Activated naive CD4-positive, alpha-beta T cell treated with anti-CD3 and anti-CD28 coated beads, Interleukin-2, amount 10 ng/mL, durations not matched to agents 7 days and 5 days (primary cell): Measurements from ENCODE around the gene MAML2.

Source experiments
- CTCF ChIA-PET: fragments of 350-600 bp; sonication (Branson Sonifier 250); formaldehyde crosslinking; loops from one replicate; lab custom pipeline; 2021; ENCODE audit warnings: antibody characterized with exemption; lab: Charles Lee
- DNase-seq: peaks from one replicate; pipeline ENCODE4 v3.0.0-alpha.2; 2020
- H3K27ac Mint-ChIP-seq: one replicate; pipeline ENCODE4 v1.8.0; 2021; ENCODE audit warnings: mild to moderate bottlenecking, moderate library complexity, mixed read lengths
- H3K27me3 Mint-ChIP-seq: one replicate; pipeline ENCODE4 v1.8.0; 2021; ENCODE audit warnings: mild to moderate bottlenecking, mixed read lengths
- H3K36me3 Mint-ChIP-seq: one replicate; pipeline ENCODE4 v1.8.0; 2021; ENCODE audit warnings: mixed read lengths
- H3K4me1 Mint-ChIP-seq: one replicate; pipeline ENCODE4 v1.8.0; 2021; ENCODE audit warnings: mixed read lengths
- H3K4me3 Mint-ChIP-seq: one replicate; pipeline ENCODE4 v1.8.0; 2021; ENCODE audit warnings: mild to moderate bottlenecking, moderate library complexity, mixed read lengths
- H3K9me3 Mint-ChIP-seq: one replicate; pipeline ENCODE4 v1.8.0; 2021; ENCODE audit warnings: mixed read lengths

MAML2 gene

DNA sequence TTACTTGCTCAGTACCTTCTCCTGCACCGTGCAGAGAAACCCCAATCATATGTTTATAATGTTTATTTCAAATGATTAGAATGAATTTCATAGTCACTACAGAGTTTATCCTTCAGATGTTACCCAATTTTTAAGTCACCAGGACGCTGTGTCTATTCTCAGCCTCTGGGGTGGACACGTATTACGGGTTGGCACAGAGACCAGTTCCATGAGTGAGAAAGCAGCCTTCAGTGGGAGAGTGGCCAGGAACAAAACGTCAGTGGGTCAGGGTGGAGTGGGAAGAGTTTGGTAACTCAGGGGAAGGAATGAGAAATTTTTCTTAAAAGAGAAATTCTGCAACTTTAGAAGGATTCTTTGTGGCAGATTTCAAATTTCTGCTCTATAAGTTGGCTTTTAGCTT, 342.0 kb downstream of the MAML2 start:
- H3K4me3 Mint-ChIP-seq = no peak overlapping the region
- no peak overlapping the region for H3K27ac Mint-ChIP-seq
- H3K4me1 Mint-ChIP-seq = peaks cover 7% of the 10 kb centered on the region
- CTCF ChIA-PET = no interaction called here
- no peaks in the 10 kb centered on the region for H3K9me3 Mint-ChIP-seq
- no peak for DNase-seq
- no peaks in the 10 kb centered on the region for H3K27me3 Mint-ChIP-seq
- H3K36me3 Mint-ChIP-seq = peaks cover 19% of the 10 kb centered on the region

DNA sequence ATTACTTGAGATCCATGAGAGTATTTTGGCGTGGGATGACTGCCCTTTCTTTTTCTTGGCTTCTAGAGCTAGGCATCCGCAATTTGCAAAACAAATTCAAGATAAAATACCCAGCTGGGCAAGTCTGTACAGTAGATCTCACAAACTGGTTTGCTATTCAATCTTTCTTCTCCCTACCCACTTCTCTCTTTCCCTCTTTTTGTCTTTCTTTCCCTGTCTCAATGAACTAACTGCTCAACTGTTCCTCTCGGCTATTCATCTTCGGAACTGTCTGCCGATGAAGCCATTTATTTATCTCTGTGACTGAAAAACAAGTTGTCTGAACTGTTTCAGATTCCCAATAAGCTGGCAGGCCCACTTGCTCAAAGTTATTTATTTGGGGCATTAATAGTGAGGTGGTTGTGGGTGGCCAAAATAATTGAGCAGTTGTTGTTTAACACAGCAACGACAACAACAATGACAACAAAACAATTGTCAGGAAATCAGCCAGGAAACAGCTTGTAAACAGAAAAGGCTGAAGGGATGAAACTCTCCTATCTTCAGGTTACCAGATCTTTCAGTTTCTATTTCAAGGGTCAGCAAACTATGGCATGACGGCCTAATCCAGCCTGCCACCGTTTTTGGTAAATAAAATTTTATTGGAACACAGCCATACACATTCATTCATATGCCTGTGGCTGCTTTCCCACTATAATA, 343.1 kb downstream of the MAML2 start:
- Mint-ChIP-seq H3K4me1 (peaks cover 7% of the 10 kb centered on the region), H3K36me3 (peaks cover 12% of the 10 kb centered on the region), H3K9me3 (no peaks in the 10 kb centered on the region), H3K27me3 (no peaks in the 10 kb centered on the region), H3K4me3 (no peak overlapping the region), H3K27ac (no peak overlapping the region)
- CTCF ChIA-PET = interaction anchor here (0.6 to 1.0 kb wide), 2 partner anchors 12 to 49 kb away, joined by 3 read pairs; no protein-coding TSS in a partner anchor
- no peak for DNase-seq

DNA sequence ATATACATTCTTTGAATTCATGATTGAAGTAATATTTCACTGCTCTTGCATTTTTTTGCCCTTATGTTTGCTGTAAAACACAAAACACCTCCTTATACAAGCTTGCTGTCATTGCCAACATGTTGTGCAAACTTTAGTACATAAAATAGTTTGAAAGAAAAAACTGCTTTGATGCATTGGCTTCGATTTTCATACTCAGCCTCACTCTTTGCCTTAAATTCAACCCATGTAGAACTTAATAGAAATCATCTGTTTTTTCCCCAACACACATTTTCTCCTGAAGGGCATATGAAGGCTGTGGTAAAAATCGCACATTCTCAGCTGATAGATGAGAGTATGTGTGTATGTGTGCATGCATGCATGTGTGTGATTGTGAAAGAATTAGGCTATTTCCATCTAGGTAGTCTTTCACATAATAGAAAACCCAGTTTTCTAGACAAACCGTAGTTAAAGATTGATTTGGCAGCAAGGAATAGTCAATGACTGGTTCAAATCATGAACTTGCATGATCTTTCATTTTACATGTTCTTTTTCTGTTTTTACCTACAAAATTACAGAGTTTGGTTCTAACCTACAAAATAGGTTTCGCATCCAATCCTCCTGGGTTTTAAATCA, 346.3 kb downstream of the MAML2 start:
- Mint-ChIP-seq H3K36me3 (peaks cover 14% of the 10 kb centered on the region), H3K9me3 (no peaks in the 10 kb centered on the region), H3K27me3 (no peaks in the 10 kb centered on the region), H3K4me1 (peaks cover 7% of the 10 kb centered on the region), H3K27ac (no peak overlapping the region), H3K4me3 (no peak overlapping the region)
- DNase-seq = no peak
- CTCF ChIA-PET = no interaction called here

DNA sequence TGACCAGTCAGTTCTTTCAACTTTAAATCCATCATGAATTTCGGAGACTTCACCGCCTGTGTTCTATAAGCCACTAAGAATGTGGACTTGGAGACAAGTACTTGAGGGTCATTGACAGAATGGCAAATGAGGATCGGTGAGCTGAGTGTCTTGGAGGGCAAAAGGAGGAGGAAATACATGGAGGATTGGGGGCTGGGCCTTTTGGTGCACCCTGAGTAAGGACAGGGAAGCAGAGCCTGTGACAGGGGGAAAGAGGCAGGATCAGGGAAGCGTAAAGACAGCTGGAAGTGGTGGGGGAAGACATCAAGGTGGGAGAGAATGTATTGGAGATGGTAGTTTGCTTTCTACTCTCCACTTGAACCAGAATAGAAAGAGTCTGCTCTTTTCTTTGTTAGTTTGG, 348.7 kb downstream of the MAML2 start:
- no peaks in the 10 kb centered on the region for H3K9me3 Mint-ChIP-seq
- H3K4me3 Mint-ChIP-seq = no peak overlapping the region
- no peaks in the 10 kb centered on the region for H3K4me1 Mint-ChIP-seq
- CTCF ChIA-PET = no interaction called here
- DNase-seq = no peak
- H3K36me3 Mint-ChIP-seq = peaks cover 32% of the 10 kb centered on the region
- H3K27me3 Mint-ChIP-seq = no peaks in the 10 kb centered on the region
- H3K27ac Mint-ChIP-seq = no peak overlapping the region

DNA sequence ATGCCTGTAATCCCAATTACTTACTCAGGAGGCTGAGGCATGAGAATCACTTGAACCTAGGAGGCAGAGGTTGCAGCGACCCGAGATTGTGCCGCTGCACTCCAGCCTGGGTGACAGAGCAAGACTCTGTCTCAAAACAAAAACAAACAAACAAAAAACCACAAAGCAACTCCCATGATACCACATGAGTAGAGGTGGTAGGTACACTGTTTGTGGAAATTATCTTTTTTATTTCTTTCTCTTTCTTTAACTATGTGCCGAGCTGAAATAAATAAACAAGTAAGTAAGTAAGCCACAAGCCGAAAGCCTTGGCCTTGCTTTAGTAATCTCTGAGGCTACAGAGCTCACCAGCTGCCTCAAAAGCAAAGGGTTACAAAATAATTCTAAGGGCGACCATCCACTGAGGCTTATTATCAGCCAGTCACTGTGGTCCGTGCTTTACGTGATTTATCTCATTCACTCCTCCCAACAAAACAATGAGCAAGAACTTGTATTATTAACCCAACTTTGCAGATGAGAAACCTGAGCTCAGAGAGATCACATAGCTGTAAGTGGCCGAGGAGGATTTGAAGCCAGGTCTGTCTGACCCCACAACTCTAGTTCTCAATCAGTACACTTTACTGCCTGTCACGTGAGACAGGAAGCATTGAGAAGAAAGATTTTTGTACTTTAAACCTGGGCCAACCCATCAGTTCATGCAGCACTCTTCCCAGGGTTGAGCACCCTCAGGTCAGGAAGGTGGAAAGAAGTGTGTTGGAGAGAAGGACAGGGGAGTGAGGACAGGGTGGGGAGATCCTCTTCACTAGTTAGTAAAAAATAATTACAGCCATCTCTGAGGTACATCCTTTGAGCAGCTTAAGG, 349.3 kb downstream of the MAML2 start:
- no peaks in the 10 kb centered on the region for H3K9me3 Mint-ChIP-seq
- no peaks in the 10 kb centered on the region for H3K27me3 Mint-ChIP-seq
- no peak for DNase-seq
- peaks cover 37% of the 10 kb centered on the region for H3K36me3 Mint-ChIP-seq
- H3K27ac Mint-ChIP-seq = no peak overlapping the region
- H3K4me3 Mint-ChIP-seq = no peak overlapping the region
- H3K4me1 Mint-ChIP-seq = no peaks in the 10 kb centered on the region
- CTCF ChIA-PET = no interaction called here

DNA sequence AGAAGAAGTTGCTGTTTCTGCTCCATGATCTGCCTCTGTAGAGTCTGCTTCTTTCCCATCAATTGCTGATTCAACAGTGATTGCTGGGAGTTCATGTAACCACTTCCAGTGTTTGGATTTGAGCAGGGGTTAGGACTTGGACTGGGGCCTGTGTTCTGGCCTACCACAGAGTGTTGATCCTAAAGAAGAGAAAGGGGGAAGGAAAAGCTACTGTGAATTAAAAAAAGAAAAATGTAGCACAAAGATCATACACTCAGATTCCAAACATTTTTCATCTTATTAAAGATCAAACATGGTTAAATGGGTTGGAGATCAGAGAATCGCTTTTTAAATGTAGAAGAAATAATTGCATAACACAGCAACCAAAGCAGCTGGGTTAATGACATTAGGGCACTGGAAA, 351.4 kb downstream of the MAML2 start:
- no peak overlapping the region for H3K27ac Mint-ChIP-seq
- no peak for DNase-seq
- no peaks in the 10 kb centered on the region for H3K4me1 Mint-ChIP-seq
- H3K36me3 Mint-ChIP-seq = peaks cover 45% of the 10 kb centered on the region
- H3K27me3 Mint-ChIP-seq = no peaks in the 10 kb centered on the region
- no peak overlapping the region for H3K4me3 Mint-ChIP-seq
- CTCF ChIA-PET = no interaction called here
- no peaks in the 10 kb centered on the region for H3K9me3 Mint-ChIP-seq

DNA sequence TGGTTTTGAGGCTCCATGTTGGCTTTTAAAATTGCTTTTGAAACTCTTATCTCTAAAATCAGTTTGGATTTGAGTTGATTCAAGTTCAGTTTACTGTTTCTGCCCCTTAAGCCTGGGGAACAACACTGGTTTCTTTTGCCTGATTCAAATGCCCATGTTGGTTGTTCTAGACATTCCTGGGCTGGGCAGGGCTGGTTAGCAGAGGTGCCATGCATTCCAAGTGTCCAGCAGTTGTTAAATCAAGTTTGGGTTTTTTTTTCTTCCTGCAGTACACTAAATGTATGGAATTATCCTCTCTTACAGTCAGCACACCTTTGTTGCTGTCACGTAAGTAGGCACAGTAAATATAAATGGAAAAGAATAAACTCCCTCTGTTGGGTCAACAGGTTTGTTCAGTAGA, 351.9 kb downstream of the MAML2 start:
- CTCF ChIA-PET = no interaction called here
- DNase-seq = no peak
- no peaks in the 10 kb centered on the region for H3K27me3 Mint-ChIP-seq
- H3K36me3 Mint-ChIP-seq = peaks cover 44% of the 10 kb centered on the region
- H3K27ac Mint-ChIP-seq = no peak overlapping the region
- no peaks in the 10 kb centered on the region for H3K9me3 Mint-ChIP-seq
- no peak overlapping the region for H3K4me3 Mint-ChIP-seq
- H3K4me1 Mint-ChIP-seq = no peaks in the 10 kb centered on the region

DNA sequence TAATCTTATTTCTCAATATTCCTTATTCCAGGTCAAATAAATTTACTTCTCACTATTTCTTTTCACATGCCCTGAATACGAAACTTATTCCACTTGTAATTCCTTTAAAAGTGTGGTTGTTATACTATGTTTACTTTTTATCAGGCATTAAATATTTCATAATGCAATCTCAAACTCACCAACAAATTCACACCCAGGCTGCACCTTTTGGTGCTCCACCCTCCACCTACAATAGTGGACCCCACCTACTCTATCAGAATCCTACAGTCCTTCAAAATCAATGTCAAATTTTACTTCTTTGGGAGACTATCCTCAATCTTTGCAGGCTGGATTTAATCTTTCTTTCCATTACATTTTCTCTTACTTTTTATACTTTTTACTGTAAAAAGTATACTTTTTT, 353.2 kb downstream of the MAML2 start:
- H3K4me1 Mint-ChIP-seq = no peaks in the 10 kb centered on the region
- H3K9me3 Mint-ChIP-seq = no peaks in the 10 kb centered on the region
- H3K4me3 Mint-ChIP-seq = no peak overlapping the region
- H3K27me3 Mint-ChIP-seq = no peaks in the 10 kb centered on the region
- CTCF ChIA-PET = no interaction called here
- DNase-seq = no peak
- no peak overlapping the region for H3K27ac Mint-ChIP-seq
- peaks cover 49% of the 10 kb centered on the region for H3K36me3 Mint-ChIP-seq

DNA sequence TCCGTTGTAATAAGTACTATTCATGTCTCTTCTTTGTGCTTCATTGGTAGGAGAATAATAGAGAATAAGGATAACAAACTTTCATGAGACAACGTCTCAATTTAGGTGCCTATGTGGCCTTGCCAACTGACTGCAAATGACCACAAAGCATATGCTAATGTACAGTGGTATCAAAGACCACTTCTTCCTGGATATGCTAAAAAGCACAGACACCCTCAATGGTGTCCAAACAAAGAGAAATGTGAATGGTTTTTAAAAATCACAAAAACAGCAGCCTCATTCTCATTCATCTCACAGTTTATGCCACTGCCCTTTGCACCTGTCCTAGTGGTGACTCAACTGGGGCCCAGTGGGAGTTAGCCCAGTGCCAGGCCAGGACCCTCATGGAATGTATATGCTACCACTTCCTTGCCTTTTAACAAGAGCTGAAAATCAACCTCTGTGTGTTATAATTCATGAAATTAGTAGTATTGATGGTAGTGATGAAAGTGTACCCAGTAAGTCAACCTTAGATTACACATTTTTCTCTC, 353.9 kb downstream of the MAML2 start:
- Mint-ChIP-seq H3K9me3 (no peaks in the 10 kb centered on the region), H3K36me3 (peaks cover 50% of the 10 kb centered on the region), H3K4me3 (no peak overlapping the region), H3K27ac (no peak overlapping the region), H3K4me1 (no peaks in the 10 kb centered on the region), H3K27me3 (no peaks in the 10 kb centered on the region)
- no peak for DNase-seq
- CTCF ChIA-PET = no interaction called here

DNA sequence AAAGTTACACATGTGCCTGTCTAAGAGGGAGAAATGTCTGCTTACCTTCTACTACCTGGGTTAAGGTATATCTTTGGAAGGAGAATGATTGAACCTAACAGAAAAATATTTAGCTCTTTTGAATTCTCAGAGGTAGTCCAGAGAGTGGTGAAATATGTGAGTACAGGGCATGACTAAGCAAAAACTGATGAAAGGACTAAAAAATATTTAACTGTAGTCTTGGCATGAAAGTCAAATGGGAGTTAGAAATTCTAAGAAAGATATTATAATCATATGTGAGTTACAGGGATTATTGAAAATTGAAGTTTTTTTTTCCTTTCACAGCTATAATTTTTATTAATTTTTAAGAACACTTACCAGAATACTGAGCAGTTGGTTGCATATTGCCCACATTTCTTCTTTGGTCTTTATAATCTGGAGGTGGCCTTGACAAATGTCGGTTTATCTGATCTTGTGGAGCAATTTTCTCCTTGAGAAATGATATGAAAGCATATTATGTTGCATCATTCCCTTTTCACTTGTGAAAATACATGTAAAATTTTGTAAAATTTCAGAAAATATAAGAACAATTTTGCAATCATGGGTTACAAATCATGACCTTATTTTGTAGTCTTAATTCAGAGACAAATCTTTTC, 357.7 kb downstream of the MAML2 start:
- Mint-ChIP-seq H3K4me3 (no peak overlapping the region), H3K27me3 (no peaks in the 10 kb centered on the region), H3K9me3 (no peaks in the 10 kb centered on the region), H3K27ac (no peak overlapping the region), H3K36me3 (peaks cover 52% of the 10 kb centered on the region), H3K4me1 (no peaks in the 10 kb centered on the region)
- CTCF ChIA-PET = no interaction called here
- no peak for DNase-seq

DNA sequence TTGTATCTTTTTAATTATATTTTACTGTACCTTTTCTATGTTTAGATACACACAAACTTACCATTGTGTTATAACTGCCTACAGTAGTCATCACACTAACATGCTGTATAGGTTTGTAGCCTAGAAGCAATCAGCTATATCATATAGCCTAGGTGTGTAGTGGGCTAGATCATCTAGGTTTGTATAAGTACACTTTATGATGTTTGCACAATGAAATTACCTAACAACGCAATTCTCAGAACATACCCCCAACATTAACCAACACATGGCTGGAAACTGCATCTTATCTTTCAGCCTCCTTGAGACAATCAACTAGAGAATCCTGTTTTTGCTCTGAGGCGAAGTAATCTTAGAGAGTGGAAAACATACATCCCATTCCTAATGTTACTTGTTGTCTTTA, 358.9 kb downstream of the MAML2 start:
- H3K4me3 Mint-ChIP-seq = no peak overlapping the region
- no peak for DNase-seq
- H3K9me3 Mint-ChIP-seq = no peaks in the 10 kb centered on the region
- H3K27me3 Mint-ChIP-seq = no peaks in the 10 kb centered on the region
- H3K36me3 Mint-ChIP-seq = peaks cover 54% of the 10 kb centered on the region
- no peaks in the 10 kb centered on the region for H3K4me1 Mint-ChIP-seq
- no peak overlapping the region for H3K27ac Mint-ChIP-seq
- CTCF ChIA-PET = interaction anchor here (0.8 kb wide), 1 partner anchor 10 kb away, joined by 3 read pairs; no protein-coding TSS in a partner anchor

DNA sequence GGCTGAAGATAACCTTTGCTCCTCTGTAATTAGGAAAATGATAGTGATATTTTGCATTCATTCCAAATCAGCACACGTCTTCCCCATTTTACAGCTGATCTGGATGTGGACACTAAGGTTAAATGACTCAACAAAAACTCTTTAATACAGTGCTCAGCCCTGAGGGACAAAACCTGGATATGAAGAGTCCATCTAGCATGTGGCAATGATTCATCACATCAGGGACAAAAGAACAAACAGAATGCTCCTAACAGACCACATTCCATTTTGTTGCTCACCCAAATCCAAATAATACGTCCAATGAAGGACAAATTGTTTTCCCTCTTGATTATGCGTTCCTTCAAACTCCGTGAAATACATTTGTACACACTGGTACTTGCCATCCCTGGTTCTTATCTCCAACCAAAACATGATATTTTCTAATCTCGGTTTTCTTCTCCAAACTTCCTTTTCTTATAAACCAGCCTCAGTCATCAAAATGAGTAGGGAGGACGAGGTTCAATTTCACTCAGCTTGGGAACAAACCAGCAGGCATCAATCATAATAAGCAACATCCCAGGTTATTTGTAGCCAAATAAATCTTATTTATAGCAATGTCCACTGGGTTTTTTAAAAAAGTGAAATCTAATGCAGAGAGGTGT, 365.3 kb downstream of the MAML2 start:
- DNase-seq = no peak

DNA sequence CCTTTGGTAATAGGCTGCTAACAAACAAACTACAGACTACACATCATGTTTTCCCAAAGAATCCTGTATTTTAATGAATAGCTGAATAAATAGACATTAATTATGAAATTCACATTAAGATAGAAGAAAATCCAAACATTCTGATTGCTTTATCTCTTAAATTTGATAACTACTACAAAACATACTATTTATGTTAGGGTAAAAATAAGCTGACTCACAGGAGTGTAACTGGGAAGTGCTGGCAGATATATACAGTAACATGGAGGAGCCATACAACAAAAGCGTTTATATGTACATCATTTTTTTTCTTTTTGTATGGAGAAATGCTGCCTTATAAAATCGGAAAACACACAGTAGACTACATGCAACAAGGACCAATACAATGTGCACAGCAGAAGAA, 366.4 kb downstream of the MAML2 start:
- Mint-ChIP-seq H3K4me3 (no peak overlapping the region), H3K27me3 (no peaks in the 10 kb centered on the region), H3K9me3 (no peaks in the 10 kb centered on the region), H3K4me1 (no peaks in the 10 kb centered on the region), H3K36me3 (peaks cover 42% of the 10 kb centered on the region), H3K27ac (no peak overlapping the region)
- CTCF ChIA-PET = no interaction called here
- no peak for DNase-seq

More for the DNA sequence above, 365.3 kb downstream of the MAML2 start:
- Mint-ChIP-seq H3K9me3 (no peaks in the 10 kb centered on the region), H3K27ac (no peak overlapping the region), H3K4me3 (no peak overlapping the region), H3K36me3 (peaks cover 45% of the 10 kb centered on the region), H3K27me3 (no peaks in the 10 kb centered on the region), H3K4me1 (no peaks in the 10 kb centered on the region)
- CTCF ChIA-PET = no interaction called here

DNA sequence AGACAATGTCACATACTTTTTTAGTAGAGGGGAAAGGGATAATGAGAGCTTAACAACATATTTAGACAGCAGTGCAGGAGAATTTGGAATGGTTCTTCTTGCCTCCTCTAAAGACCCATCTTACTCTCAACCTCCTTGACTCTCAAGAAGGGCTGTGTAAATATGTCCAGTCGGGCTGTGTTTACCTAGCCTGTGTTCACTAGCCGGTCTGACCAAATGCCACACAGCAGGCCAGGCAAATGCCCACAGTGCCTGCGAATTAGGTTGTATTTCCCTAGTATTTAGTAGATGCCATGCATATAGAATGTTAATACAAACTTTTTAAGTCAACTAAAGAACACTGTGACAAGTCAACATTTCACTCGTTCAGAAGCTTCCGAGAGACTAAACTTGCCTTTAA, 367.7 kb downstream of the MAML2 start:
- Mint-ChIP-seq H3K27ac (no peak overlapping the region), H3K4me3 (no peak overlapping the region), H3K9me3 (no peaks in the 10 kb centered on the region), H3K4me1 (no peaks in the 10 kb centered on the region), H3K36me3 (peaks cover 30% of the 10 kb centered on the region), H3K27me3 (no peaks in the 10 kb centered on the region)
- CTCF ChIA-PET = no interaction called here
- no peak for DNase-seq
